ENCODE data around the gene DNAJA1.
"Not testable (repeated sequence)": the region's sequence is repeated elsewhere in the genome, so short reads cannot be mapped to it uniquely, and the experiment has no call there.

DNAJA1 gene

GRCh38 chr9:33081128-33081851 is 56.2 kb downstream of the DNAJA1 start:
- DNase-seq (ENCODE audit: low read depth in 3 of 3): peak; percentile 22 to 52 (median 50)

- DNase-seq (ENCODE audit: low read depth in 3 of 3): no peak
Observed at GRCh38 chr9:33082128-33082527, 57.1 kb downstream of the DNAJA1 start.

GRCh38 chr9:33082538-33083326 is 57.7 kb downstream of the DNAJA1 start:
- no peak for DNase-seq (ENCODE audit: low read depth in 3 of 3)

GRCh38 chr9:33085672-33086071 is 60.6 kb downstream of the DNAJA1 start:
- DNase-seq (ENCODE audit: low read depth in 3 of 3): not testable (repeated sequence)
